Measurements from ENCODE around the gene FYTTD1. TPM values are rescaled to one million over a fixed set of nuclear protein-coding genes. Genes with fewer than 3 reads are reported as not detected.

The FYTTD1 gene
- total RNA-seq, 2 experiments from 2014 or later: 47.6 to 57.8 TPM

DNA sequence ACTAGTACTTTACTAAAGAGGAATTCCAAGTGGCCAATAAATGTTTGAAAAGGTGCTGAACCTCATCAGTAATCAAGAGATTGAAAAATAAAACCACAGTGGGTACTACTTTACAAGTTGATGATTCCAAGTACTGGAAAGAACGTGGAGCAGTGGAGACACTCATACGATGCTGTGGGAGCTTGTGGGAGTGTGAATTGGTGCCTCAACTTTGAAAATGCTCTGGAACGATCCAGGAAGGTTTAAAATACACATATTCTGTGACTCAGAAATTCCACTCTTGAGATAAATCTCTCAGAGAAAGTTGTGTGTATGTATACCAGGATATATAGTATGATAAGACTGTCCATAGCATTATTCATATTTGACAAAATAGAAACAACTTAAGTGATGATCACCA is 50.7 kb downstream of the FYTTD1 start:
- Histone ChIP-seq H3K4me2 (ENCODE audit: low read length) (no peak overlapping the region), H3K4me3 (ENCODE audit: low read depth, low read length, poor library complexity, severe bottlenecking) (no peak overlapping the region), H2AFZ (ENCODE audit: low read length) (no peak overlapping the region), H3K9me2 (ENCODE audit: insufficient read depth, low read length) (no peaks in the 10 kb centered on the region), H3K4me1 (ENCODE audit: insufficient read depth, low read length, poor library complexity, severe bottlenecking) (peaks cover 22% of the 10 kb centered on the region), H4K20me1 (ENCODE audit: insufficient read depth, low read length) (peaks cover 16% of the 10 kb centered on the region; the same call in 1 of the 2 replicates), H3K27ac (ENCODE audit: low read depth, low read length, poor library complexity, severe bottlenecking) (no peak overlapping the region), H3K36me3 (ENCODE audit: insufficient read depth, low read length) (no peaks in the 10 kb centered on the region), H3K9me3 (ENCODE audit: low read length) (no peaks in the 10 kb centered on the region), H3K79me2 (ENCODE audit: insufficient read depth, low read depth, low read length) (peaks cover 63% of the 10 kb centered on the region)
- TF ChIP-seq EZH2phosphoT487 (IDR thresholded peaks at IDR 0.05; ENCODE audit: borderline replicate concordance, low read depth, low read length): no peak
- TF ChIP-seq, protein P1, sequence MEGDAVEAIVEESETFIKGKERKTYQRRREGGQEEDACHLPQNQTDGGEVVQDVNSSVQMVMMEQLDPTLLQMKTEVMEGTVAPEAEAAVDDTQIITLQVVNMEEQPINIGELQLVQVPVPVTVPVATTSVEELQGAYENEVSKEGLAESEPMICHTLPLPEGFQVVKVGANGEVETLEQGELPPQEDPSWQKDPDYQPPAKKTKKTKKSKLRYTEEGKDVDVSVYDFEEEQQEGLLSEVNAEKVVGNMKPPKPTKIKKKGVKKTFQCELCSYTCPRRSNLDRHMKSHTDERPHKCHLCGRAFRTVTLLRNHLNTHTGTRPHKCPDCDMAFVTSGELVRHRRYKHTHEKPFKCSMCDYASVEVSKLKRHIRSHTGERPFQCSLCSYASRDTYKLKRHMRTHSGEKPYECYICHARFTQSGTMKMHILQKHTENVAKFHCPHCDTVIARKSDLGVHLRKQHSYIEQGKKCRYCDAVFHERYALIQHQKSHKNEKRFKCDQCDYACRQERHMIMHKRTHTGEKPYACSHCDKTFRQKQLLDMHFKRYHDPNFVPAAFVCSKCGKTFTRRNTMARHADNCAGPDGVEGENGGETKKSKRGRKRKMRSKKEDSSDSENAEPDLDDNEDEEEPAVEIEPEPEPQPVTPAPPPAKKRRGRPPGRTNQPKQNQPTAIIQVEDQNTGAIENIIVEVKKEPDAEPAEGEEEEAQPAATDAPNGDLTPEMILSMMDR (conservative IDR thresholded peaks at IDR 0.05; ENCODE audit: low read length): no peak
- no peak for DNase-seq (ENCODE audit: low spot score)
- BruUV-seq (replicated peaks): no TSS peak
- intact Hi-C loops (cut with micrococcal nuclease; ENCODE audit: unreplicated experiment): no loop called here
- POLR2A ChIA-PET: no interaction called here
- CTCF ChIA-PET (ENCODE audit: unreplicated experiment): no interaction called here

DNA sequence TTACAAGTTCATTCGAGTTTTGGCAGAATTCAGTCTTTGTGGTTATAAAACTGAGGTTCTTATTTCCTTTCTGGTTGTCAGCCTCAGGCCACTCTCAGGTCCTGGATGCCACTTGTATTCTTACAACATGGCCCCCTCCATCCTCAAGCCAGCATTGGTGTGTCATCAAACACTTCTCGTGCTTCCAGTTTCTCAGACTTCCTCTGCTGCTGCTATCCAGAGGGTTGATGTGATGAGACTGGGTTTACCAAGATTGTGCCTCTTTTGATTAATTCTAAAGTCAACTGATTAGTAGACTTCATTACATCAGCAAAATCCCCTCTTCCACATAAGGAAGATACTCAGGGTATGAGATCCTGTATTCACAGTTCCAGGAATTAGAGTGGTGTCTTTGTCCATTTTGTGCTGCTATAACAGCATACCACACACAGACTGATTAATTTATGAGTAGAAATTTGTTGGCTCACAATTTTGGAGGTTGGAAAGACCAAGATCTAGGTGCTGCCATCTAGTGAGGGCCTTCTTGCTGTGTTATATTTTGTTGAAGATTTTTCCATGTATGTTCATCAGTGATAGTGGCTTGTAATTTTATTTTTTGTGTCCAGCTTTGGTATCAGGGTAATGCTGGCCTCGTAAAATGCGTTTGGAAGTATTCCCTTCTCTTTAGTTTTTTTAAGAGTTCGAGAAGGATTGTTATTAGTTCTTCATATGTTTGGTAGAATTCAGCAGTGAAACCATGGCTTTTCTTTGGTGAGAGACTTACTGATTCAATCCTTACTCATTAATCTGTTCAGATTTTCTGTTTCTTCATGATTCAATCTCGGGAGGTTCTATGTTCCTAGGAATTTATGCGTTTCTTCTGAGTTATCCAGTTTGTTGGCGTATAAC is 52.5 kb downstream of the FYTTD1 start:
- H3K79me2 ChIP-seq (ENCODE audit: insufficient read depth, low read depth, low read length): peaks cover 49% of the 10 kb centered on the region
- TF ChIP-seq EZH2phosphoT487 (IDR thresholded peaks at IDR 0.05; ENCODE audit: borderline replicate concordance, low read depth, low read length): no peak
- TF ChIP-seq, protein P1 (conservative IDR thresholded peaks at IDR 0.05; ENCODE audit: low read length): peak; percentile 82
- DNase-seq (ENCODE audit: low spot score): peak; percentile 57
- no peak overlapping the region for H3K4me3 ChIP-seq (ENCODE audit: low read depth, low read length, poor library complexity, severe bottlenecking)
- peaks cover 22% of the 10 kb centered on the region for H3K4me1 ChIP-seq (ENCODE audit: insufficient read depth, low read length, poor library complexity, severe bottlenecking)
- ChIA-PET CTCF (ENCODE audit: unreplicated experiment) (no interaction called here), POLR2A (no interaction called here)
- H4K20me1 ChIP-seq (ENCODE audit: insufficient read depth, low read length): peaks cover 16% of the 10 kb centered on the region; the same call in 1 of the 2 replicates
- peak overlapping the region; percentile 1; the same call in 1 of the 2 replicates for H3K4me2 ChIP-seq (ENCODE audit: low read length)
- no peak overlapping the region for H2AFZ ChIP-seq (ENCODE audit: low read length)
- no peaks in the 10 kb centered on the region for H3K9me2 ChIP-seq (ENCODE audit: insufficient read depth, low read length)
- intact Hi-C loops (cut with micrococcal nuclease; ENCODE audit: unreplicated experiment): loop anchor here (1.0 kb wide), 1 partner anchor 203 kb away; no protein-coding TSS in a partner anchor
- no peak overlapping the region for H3K27ac ChIP-seq (ENCODE audit: low read depth, low read length, poor library complexity, severe bottlenecking)
- H3K9me3 ChIP-seq (ENCODE audit: low read length): no peaks in the 10 kb centered on the region
- no peaks in the 10 kb centered on the region for H3K36me3 ChIP-seq (ENCODE audit: insufficient read depth, low read length)
- BruUV-seq (replicated peaks): no TSS peak
